ENCODE measurements around the gene AADACL4. TPM values are rescaled to one million over a fixed set of nuclear protein-coding genes. Genes with fewer than 3 reads are reported as not detected.
A peak's percentile ranks its signal among the peaks of the same experiment; 100 is the strongest.

Gene AADACL4
- total and polyA plus RNA-seq, 2 of the 8 experiments (the other 6 are each of a cell fraction or from before 2014, with no cell fraction given): 0.08 TPM; not detected in 1

DNA sequence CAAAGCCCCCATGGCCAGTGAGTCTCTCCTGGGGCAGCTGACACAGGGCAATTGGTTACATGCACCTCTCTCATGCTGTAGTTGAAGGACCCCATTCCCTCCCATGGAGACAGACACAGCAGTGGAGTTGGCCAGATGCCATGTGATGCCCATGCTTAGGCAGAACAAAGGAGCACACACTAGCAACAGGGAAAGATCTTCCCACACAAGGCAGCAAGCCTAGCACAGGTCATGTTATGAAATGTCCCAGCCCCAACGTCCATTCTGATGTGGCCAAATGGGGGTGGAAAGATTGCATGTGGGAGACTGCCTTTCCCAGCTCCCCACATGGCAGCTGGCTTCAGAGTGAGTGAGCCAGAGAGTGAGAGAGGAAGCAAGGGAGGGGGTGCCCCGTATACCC, 34.5 kb downstream of the AADACL4 start:
- POLR2A ChIA-PET (ENCODE audit: partially characterized antibody): no interaction called here
- WGBS, 2 experiments (ENCODE audit: extremely low coverage in 1 of 2, insufficient coverage in 1 of 2, insufficient read length in 1 of 2, insufficient replicate concordance in 2 of 2, low coverage in 1 of 2, low lambda C conversion rate in 2 of 2, missing lambda C conversion rate in 1 of 2): 83% methylated on average over 2 of the region's 2 CpGs; no CpG with 5 or more reads in 1 of the 2 experiments
- H3K27me3 ChIP-seq (replicated peaks in 1 of 4; ENCODE audit: control insufficient read depth in 3 of 4, extremely low read depth in 1 of 4, insufficient read depth in 3 of 4, low read length in 3 of 4): no peaks in the 10 kb centered on the region; a peak in 1 of 7 replicates
- H3K56ac ChIP-seq (replicated peaks; ENCODE audit: insufficient read length, low read depth, low read length): no peak overlapping the region
- H3K4ac ChIP-seq (replicated peaks; ENCODE audit: insufficient read length, low read depth, low read length): no peak overlapping the region
- no peak overlapping the region for H3K14ac ChIP-seq (ENCODE audit: insufficient read length)
- no peak overlapping the region for H3K4me2 ChIP-seq (ENCODE audit: insufficient read depth in 1 of 2, low read depth in 2 of 2, low read length in 2 of 2)
- no peak overlapping the region; the same call in 1 of the 2 replicates for H2BK12ac ChIP-seq (ENCODE audit: low read depth, low read length)
- H3K4me1 ChIP-seq (replicated peaks in 1 of 4; ENCODE audit: control insufficient read depth in 3 of 4, insufficient read depth in 4 of 4, low read length in 3 of 4): no peaks in the 10 kb centered on the region
- no peak for DNase-seq (ENCODE audit: low read depth in 1 of 2, low spot score in 2 of 2)
- CTCF ChIA-PET (ENCODE audit: partially characterized antibody): no interaction called here
- no peak overlapping the region for H3K4me3 ChIP-seq (ENCODE audit: extremely low read depth in 1 of 4, insufficient read depth in 2 of 4, low read depth in 3 of 4, low read length in 4 of 4)
- no peak overlapping the region for H4K8ac ChIP-seq (ENCODE audit: extremely low read depth, insufficient read depth, low read length)
- H3K79me1 ChIP-seq (ENCODE audit: low read depth, low read length): no peaks in the 10 kb centered on the region; the same call in 1 of the 2 replicates
- H3K9me3 ChIP-seq (ENCODE audit: insufficient read depth in 2 of 2, low read depth in 1 of 2, low read length in 1 of 2): no peaks in the 10 kb centered on the region
- no peak overlapping the region for H2BK15ac ChIP-seq (ENCODE audit: low read length)
- H3K79me2 ChIP-seq (ENCODE audit: control insufficient read depth in 1 of 2, insufficient read depth in 2 of 2, low read length in 2 of 2): no peaks in the 10 kb centered on the region
- H3K18ac ChIP-seq (ENCODE audit: extremely low read depth, low read length): no peak overlapping the region
- H3K9ac ChIP-seq (replicated peaks in 1 of 4; ENCODE audit: extremely low read depth in 1 of 4, low read depth in 3 of 4, low read length in 3 of 4): no peak overlapping the region
- H2BK120ac ChIP-seq (replicated peaks; ENCODE audit: low read depth, low read length): no peak overlapping the region
- no peak overlapping the region for H3K27ac ChIP-seq (ENCODE audit: low read depth, low read length)
- 0 out of 2 replicates have a peak overlapping the region, but pooled peaks have one; percentile 25 for H2AFZ ChIP-seq (ENCODE audit: low read length)
- no peaks in the 10 kb centered on the region for H3K23me2 ChIP-seq (ENCODE audit: low read depth, low read length)
- H4K20me1 ChIP-seq (replicated peaks in 1 of 2; ENCODE audit: control insufficient read depth in 1 of 2, insufficient read depth in 2 of 2, low read length in 2 of 2): no peaks in the 10 kb centered on the region
- H2AK5ac ChIP-seq (ENCODE audit: low read depth, low read length): no peak overlapping the region
- no peak overlapping the region for H3K23ac ChIP-seq (ENCODE audit: insufficient read length)
- no peak overlapping the region for H2BK20ac ChIP-seq (ENCODE audit: low read length)
- no peak overlapping the region for H4K91ac ChIP-seq (replicated peaks; ENCODE audit: insufficient read length, low read length)
- H3K36me3 ChIP-seq (ENCODE audit: control insufficient read depth in 2 of 4, insufficient read depth in 4 of 4, low read length in 3 of 4): no peaks in the 10 kb centered on the region
- no peak for FAIRE-seq
- no peak overlapping the region for H2BK5ac ChIP-seq (ENCODE audit: low read depth, low read length)
- no peak overlapping the region for H4K5ac ChIP-seq (ENCODE audit: insufficient read length, low read depth, low read length)
- TF ChIP-seq BCL11A (IDR thresholded peaks at IDR 0.05; ENCODE audit: low read depth in 2 of 2, low read length in 2 of 2) (no peak), KDM4A (IDR thresholded peaks at IDR 0.05; ENCODE audit: low read depth, low read length, severe bottlenecking) (no peak), RBBP5 (IDR thresholded peaks at IDR 0.05; ENCODE audit: borderline replicate concordance, low read depth, low read length) (no peak), MAX (IDR thresholded peaks at IDR 0.05) (no peak), EZH2 (IDR thresholded peaks at IDR 0.05; ENCODE audit: low read depth, low read length, severe bottlenecking) (no peak), KDM1A (IDR thresholded peaks at IDR 0.05; ENCODE audit: borderline replicate concordance, low read length) (no peak), EP300 (IDR thresholded peaks at IDR 0.05; ENCODE audit: borderline replicate concordance in 1 of 2, low read depth in 2 of 2, low read length in 2 of 2) (no peak), RXRA (IDR thresholded peaks at IDR 0.05; ENCODE audit: insufficient read depth, low read depth, low read length) (no peak), JUND (IDR thresholded peaks at IDR 0.05; ENCODE audit: low read length) (no peak), RAD21 (IDR thresholded peaks at IDR 0.05 in 1 of 2, conservative IDR thresholded peaks at IDR 0.05 in 1 of 2; ENCODE audit: low read depth in 2 of 2, low read length in 2 of 2) (no peak), TEAD4 (IDR thresholded peaks at IDR 0.05; ENCODE audit: low read depth, low read length) (no peak), KDM5A (IDR thresholded peaks at IDR 0.05; ENCODE audit: low read length) (no peak), SIRT6 (IDR thresholded peaks at IDR 0.05; ENCODE audit: low read length) (no peak)

Measured in H1 (cell line).